ENCODE measurements around the gene TXLNA.

DNA sequence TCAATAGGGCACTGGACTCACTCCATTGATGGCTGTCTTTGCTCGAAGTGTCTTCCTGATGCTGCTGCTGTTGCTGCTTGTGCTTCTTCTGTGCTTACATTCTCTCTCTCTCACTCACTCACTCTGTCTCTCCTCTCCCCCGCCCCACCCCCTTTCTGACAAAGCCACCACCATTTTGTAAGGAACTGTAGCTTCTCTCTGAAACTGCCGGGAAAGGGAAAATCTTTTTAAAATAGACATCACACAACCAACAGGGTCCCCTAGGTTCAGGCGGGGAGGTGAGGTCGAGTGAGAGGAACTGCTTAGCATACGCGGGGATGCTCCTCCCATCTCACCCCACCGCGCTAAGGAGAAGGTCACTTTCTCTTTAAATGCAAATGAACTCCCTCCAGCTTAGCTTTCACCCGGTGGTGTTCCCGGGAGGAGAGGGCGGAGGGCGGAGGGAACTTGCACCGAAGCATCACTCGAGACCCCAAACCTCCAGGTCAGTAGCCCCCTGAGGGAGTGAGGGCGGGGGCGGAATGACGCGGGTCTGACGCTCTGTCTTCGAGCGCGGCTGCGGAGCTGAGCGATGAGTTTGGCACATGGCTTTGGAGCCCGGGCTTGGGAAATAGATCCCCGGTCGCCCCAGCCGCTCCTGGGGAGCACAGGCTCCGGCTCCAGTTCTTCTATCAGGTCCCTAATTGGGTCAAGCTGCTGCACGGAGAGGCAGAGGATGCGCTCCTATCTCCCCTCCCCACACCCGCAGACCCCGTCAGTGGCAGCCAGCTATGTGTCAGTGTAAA, 20.9 kb downstream of the TXLNA start, which contains the start of gene CCDC28B:
- TF ChIP-seq, protein P1, sequence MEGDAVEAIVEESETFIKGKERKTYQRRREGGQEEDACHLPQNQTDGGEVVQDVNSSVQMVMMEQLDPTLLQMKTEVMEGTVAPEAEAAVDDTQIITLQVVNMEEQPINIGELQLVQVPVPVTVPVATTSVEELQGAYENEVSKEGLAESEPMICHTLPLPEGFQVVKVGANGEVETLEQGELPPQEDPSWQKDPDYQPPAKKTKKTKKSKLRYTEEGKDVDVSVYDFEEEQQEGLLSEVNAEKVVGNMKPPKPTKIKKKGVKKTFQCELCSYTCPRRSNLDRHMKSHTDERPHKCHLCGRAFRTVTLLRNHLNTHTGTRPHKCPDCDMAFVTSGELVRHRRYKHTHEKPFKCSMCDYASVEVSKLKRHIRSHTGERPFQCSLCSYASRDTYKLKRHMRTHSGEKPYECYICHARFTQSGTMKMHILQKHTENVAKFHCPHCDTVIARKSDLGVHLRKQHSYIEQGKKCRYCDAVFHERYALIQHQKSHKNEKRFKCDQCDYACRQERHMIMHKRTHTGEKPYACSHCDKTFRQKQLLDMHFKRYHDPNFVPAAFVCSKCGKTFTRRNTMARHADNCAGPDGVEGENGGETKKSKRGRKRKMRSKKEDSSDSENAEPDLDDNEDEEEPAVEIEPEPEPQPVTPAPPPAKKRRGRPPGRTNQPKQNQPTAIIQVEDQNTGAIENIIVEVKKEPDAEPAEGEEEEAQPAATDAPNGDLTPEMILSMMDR (conservative IDR thresholded peaks at IDR 0.05; ENCODE audit: low read length): no peak
- no peak for TF ChIP-seq EZH2phosphoT487 (IDR thresholded peaks at IDR 0.05; ENCODE audit: borderline replicate concordance)
